ENCODE data around the gene FAN1. TPM values are rescaled to one million over a fixed set of nuclear protein-coding genes. Genes with fewer than 3 reads are reported as not detected.
"Not testable (repeated sequence)": the region's sequence is repeated elsewhere in the genome, so short reads cannot be mapped to it uniquely, and the experiment has no call there.

Gene FAN1
- total RNA-seq, 1 donor from 2014 or later: 18.4 TPM

GRCh38 chr15:30877070-30877469, 26.6 kb upstream of the FAN1 start:
- TF ChIP-seq CTCF (IDR thresholded peaks at IDR 0.05): no peak
- no peaks in the 10 kb centered on the region for H3K9me3 ChIP-seq
- H3K4me3 ChIP-seq: no peak overlapping the region
- intact Hi-C loops (cut with DNase I): no loop called here
- ATAC-seq (no peak), DNase-seq (no peak)
- no peak overlapping the region for H3K27ac ChIP-seq
- no peaks in the 10 kb centered on the region for H3K4me1 ChIP-seq
- H3K27me3 ChIP-seq: no peaks in the 10 kb centered on the region
- H3K36me3 ChIP-seq: no peaks in the 10 kb centered on the region

- ATAC-seq (no peak), DNase-seq (no peak)
- H3K27ac ChIP-seq: no peak overlapping the region
- no peak for TF ChIP-seq CTCF (IDR thresholded peaks at IDR 0.05)
- H3K27me3 ChIP-seq: no peaks in the 10 kb centered on the region
- no peak overlapping the region for H3K4me3 ChIP-seq
- H3K36me3 ChIP-seq: no peaks in the 10 kb centered on the region
- no peaks in the 10 kb centered on the region for H3K4me1 ChIP-seq
- no peaks in the 10 kb centered on the region for H3K9me3 ChIP-seq
- intact Hi-C loops (cut with DNase I): no loop called here
These were observed 25.2 kb upstream of the FAN1 start for GRCh38 chr15:30878515-30878914.

- no peak for TF ChIP-seq CTCF (IDR thresholded peaks at IDR 0.05)
- H3K9me3 ChIP-seq: no peaks in the 10 kb centered on the region
- no peaks in the 10 kb centered on the region for H3K36me3 ChIP-seq
- H3K27me3 ChIP-seq: no peaks in the 10 kb centered on the region
- no peaks in the 10 kb centered on the region for H3K4me1 ChIP-seq
- no peak for ATAC-seq
- DNase-seq: no peak
- no peak overlapping the region for H3K27ac ChIP-seq
- no peak overlapping the region for H3K4me3 ChIP-seq
- intact Hi-C loops (cut with DNase I): no loop called here
These were observed 20.8 kb upstream of the FAN1 start for GRCh38 chr15:30882849-30883433.

- intact Hi-C loops (cut with DNase I): not testable (repeated sequence)
These were observed 20.0 kb upstream of the FAN1 start for GRCh38 chr15:30883666-30884065.

GRCh38 chr15:30885814-30886213, 17.9 kb upstream of the FAN1 start:
- Histone ChIP-seq H3K27me3 (no peaks in the 10 kb centered on the region), H3K9me3 (no peaks in the 10 kb centered on the region), H3K4me3 (no peak overlapping the region), H3K36me3 (no peaks in the 10 kb centered on the region), H3K27ac (no peak overlapping the region), H3K4me1 (no peaks in the 10 kb centered on the region)
- DNase-seq (no peak), ATAC-seq (peak; percentile 40)
- no peak for TF ChIP-seq CTCF (IDR thresholded peaks at IDR 0.05)
- intact Hi-C loops (cut with DNase I): no loop called here

More at GRCh38 chr15:30883666-30884065, 20.0 kb upstream of the FAN1 start:
- H3K36me3 ChIP-seq, H3K9me3 ChIP-seq, H3K27me3 ChIP-seq, DNase-seq, H3K4me1 ChIP-seq, ATAC-seq, H3K27ac ChIP-seq, H3K4me3 ChIP-seq: not testable (repeated sequence)

- no peaks in the 10 kb centered on the region for H3K36me3 ChIP-seq
- no peak for TF ChIP-seq CTCF (IDR thresholded peaks at IDR 0.05)
- no peaks in the 10 kb centered on the region for H3K4me1 ChIP-seq
- H3K27ac ChIP-seq: no peak overlapping the region
- ATAC-seq (no peak), DNase-seq (no peak)
- H3K27me3 ChIP-seq: no peaks in the 10 kb centered on the region
- no peaks in the 10 kb centered on the region for H3K9me3 ChIP-seq
- intact Hi-C loops (cut with DNase I): no loop called here
- no peak overlapping the region for H3K4me3 ChIP-seq
These were observed 14.5 kb upstream of the FAN1 start for GRCh38 chr15:30889196-30889595.

Measured in upper lobe of right lung (tissue), 1 donor.